Skeletal muscle tissue (tissue), 4 donors: ENCODE measurements around the gene RNF14. TPM values are rescaled to one million over a fixed set of nuclear protein-coding genes. Genes with fewer than 3 reads are reported as not detected.

Source experiments
- H3K27ac ChIP-seq: one replicate; pipeline ENCODE4 v1.7.0; 2013; ENCODE audit warnings: mild to moderate bottlenecking, low read depth, low read length, inconsistent platforms
- H3K27me3 ChIP-seq, 3 donors: one replicate each; pipeline ENCODE4 v1.7.0; 2013; ENCODE audit warnings: low read length in 3 of 3; ENCODE audit not compliant: control insufficient read depth in 3 of 3, insufficient read depth in 3 of 3
- H3K36me3 ChIP-seq, 3 donors: one replicate each; pipeline ENCODE4 v1.7.0; 2013; ENCODE audit warnings: low read length in 3 of 3; ENCODE audit not compliant: control insufficient read depth in 3 of 3, insufficient read depth in 3 of 3
- H3K4me1 ChIP-seq, 3 donors: one replicate each; pipeline ENCODE4 v1.7.0; 2013; ENCODE audit warnings: low read length in 3 of 3, mild to moderate bottlenecking in 3 of 3; ENCODE audit not compliant: control insufficient read depth in 3 of 3, insufficient read depth in 3 of 3
- H3K4me3 ChIP-seq, 3 donors: one replicate each; pipeline ENCODE4 v1.7.0; 2013; ENCODE audit warnings: low read length in 3 of 3
- H3K9ac ChIP-seq, 3 donors: one replicate each; pipeline ENCODE4 v1.7.0; 2013; ENCODE audit warnings: low read length in 3 of 3, mild to moderate bottlenecking in 3 of 3, moderate library complexity in 2 of 3, low read depth in 1 of 3
- H3K9me3 ChIP-seq, 3 donors: one replicate each; pipeline ENCODE4 v1.7.0; 2013; ENCODE audit warnings: low read length in 3 of 3; ENCODE audit not compliant: control insufficient read depth in 3 of 3
- total RNA-seq: library from RNA; depleted of rRNA; stranded (reverse); fragments of >200 nt; gene quantifications from one replicate; pipeline ENCODE4 v1.2.3, GENCODE V29; 2014
- donor health status: Osteomylitis.

The RNF14 gene
- total RNA-seq, 1 donor from 2014 or later: 44.4 TPM

GRCh38 chr5:141931694-141932093 lies 37.2 kb upstream of the RNF14 start:
- H3K4me1 ChIP-seq: peaks cover 7 to 19% (median 15%) of the 10 kb centered on the region in 3 donors
- H3K9ac ChIP-seq: no peak overlapping the region
- no peaks in the 10 kb centered on the region for H3K9me3 ChIP-seq
- H3K27me3 ChIP-seq: no peaks in the 10 kb centered on the region
- no peak overlapping the region for H3K27ac ChIP-seq
- H3K4me3 ChIP-seq: no peak overlapping the region
- peaks cover 79 to 88% (median 81%) of the 10 kb centered on the region in 3 donors for H3K36me3 ChIP-seq

GRCh38 chr5:141933151-141933550 lies 35.8 kb upstream of the RNF14 start:
- H3K9me3 ChIP-seq: no peaks in the 10 kb centered on the region
- no peak overlapping the region for H3K4me3 ChIP-seq
- H3K4me1 ChIP-seq: peaks cover 0 to 13% (median 13%) of the 10 kb centered on the region in 3 donors
- H3K27me3 ChIP-seq: no peaks in the 10 kb centered on the region
- peaks cover 74 to 88% (median 75%) of the 10 kb centered on the region in 3 donors for H3K36me3 ChIP-seq
- H3K27ac ChIP-seq: no peak overlapping the region
- H3K9ac ChIP-seq: no peak overlapping the region

GRCh38 chr5:141934099-141934844 lies 34.6 kb upstream of the RNF14 start:
- Histone ChIP-seq H3K27me3 (no peaks in the 10 kb centered on the region), H3K27ac (no peak overlapping the region), H3K36me3 (peaks cover 73 to 88% (median 76%) of the 10 kb centered on the region in 3 donors), H3K4me3 (no peak overlapping the region), H3K4me1 (peaks cover 0 to 10% (median 9%) of the 10 kb centered on the region in 3 donors), H3K9ac (peak overlapping the region in 1 of 3 donors; percentile 35), H3K9me3 (no peaks in the 10 kb centered on the region)

GRCh38 chr5:141935538-141935937 lies 33.4 kb upstream of the RNF14 start:
- Histone ChIP-seq H3K4me1 (peaks cover 2 to 9% (median 4%) of the 10 kb centered on the region in 3 donors), H3K27me3 (no peaks in the 10 kb centered on the region), H3K9ac (no peak overlapping the region), H3K4me3 (no peak overlapping the region), H3K9me3 (no peaks in the 10 kb centered on the region), H3K36me3 (peaks cover 65 to 82% (median 72%) of the 10 kb centered on the region in 3 donors), H3K27ac (no peak overlapping the region)

GRCh38 chr5:141940695-141941271 lies 28.1 kb upstream of the RNF14 start:
- Histone ChIP-seq H3K27ac (peak overlapping the region; percentile 33), H3K4me1 (peaks cover 12 to 22% (median 20%) of the 10 kb centered on the region in 3 donors), H3K9me3 (no peaks in the 10 kb centered on the region), H3K36me3 (peaks cover 22 to 36% (median 36%) of the 10 kb centered on the region in 3 donors), H3K9ac (peak overlapping the region in 1 of 3 donors; percentile 3), H3K27me3 (peaks cover 6 to 11% (median 7%) of the 10 kb centered on the region in 3 donors), H3K4me3 (no peak overlapping the region)

GRCh38 chr5:141941307-141941706 lies 27.6 kb upstream of the RNF14 start:
- Histone ChIP-seq H3K9ac (peak overlapping the region in 1 of 3 donors; percentile 3), H3K27ac (peak overlapping the region; percentile 11)

GRCh38 chr5:141941779-141942178 lies 27.1 kb upstream of the RNF14 start:
- Histone ChIP-seq H3K36me3 (peaks cover 16 to 28% (median 26%) of the 10 kb centered on the region in 3 donors), H3K9ac (no peak overlapping the region), H3K27me3 (peaks cover 11 to 20% (median 14%) of the 10 kb centered on the region in 3 donors), H3K9me3 (no peaks in the 10 kb centered on the region), H3K4me1 (peaks cover 19 to 30% (median 28%) of the 10 kb centered on the region in 3 donors), H3K4me3 (no peak overlapping the region), H3K27ac (peak overlapping the region; percentile 11)

More at GRCh38 chr5:141941307-141941706, 27.6 kb upstream of the RNF14 start:
- H3K4me1 ChIP-seq: peaks cover 16 to 27% (median 26%) of the 10 kb centered on the region in 3 donors
- no peaks in the 10 kb centered on the region for H3K9me3 ChIP-seq
- peaks cover 8 to 17% (median 10%) of the 10 kb centered on the region in 3 donors for H3K27me3 ChIP-seq
- H3K4me3 ChIP-seq: no peak overlapping the region
- H3K36me3 ChIP-seq: peaks cover 18 to 31% (median 30%) of the 10 kb centered on the region in 3 donors

GRCh38 chr5:141942185-141942857 lies 26.6 kb upstream of the RNF14 start:
- H3K36me3 ChIP-seq: peaks cover 10 to 23% (median 20%) of the 10 kb centered on the region in 3 donors
- no peak overlapping the region for H3K27ac ChIP-seq
- no peak overlapping the region for H3K4me3 ChIP-seq
- H3K4me1 ChIP-seq: peaks cover 19 to 30% (median 28%) of the 10 kb centered on the region in 3 donors
- no peaks in the 10 kb centered on the region for H3K9me3 ChIP-seq
- H3K27me3 ChIP-seq: peaks cover 11 to 21% (median 14%) of the 10 kb centered on the region in 3 donors
- peak overlapping the region in 1 of 3 donors; percentile 58 for H3K9ac ChIP-seq

- Histone ChIP-seq H3K9ac (no peak overlapping the region), H3K27ac (no peak overlapping the region), H3K36me3 (peaks cover 3 to 11% (median 8%) of the 10 kb centered on the region in 3 donors), H3K27me3 (peaks cover 11 to 28% (median 14%) of the 10 kb centered on the region in 3 donors), H3K9me3 (no peaks in the 10 kb centered on the region), H3K4me1 (peaks cover 19 to 32% (median 28%) of the 10 kb centered on the region in 3 donors), H3K4me3 (no peak overlapping the region)
These were observed 24.8 kb upstream of the RNF14 start for GRCh38 chr5:141944076-141944475.
